ENCODE results near the gene CYP46A1. TPM values are rescaled to one million over a fixed set of nuclear protein-coding genes. Genes with fewer than 3 reads are reported as not detected.

CYP46A1 gene
- total and polyA plus RNA-seq, 2 experiments from 2014 or later, result 0.47 to 1.7 TPM

DNA sequence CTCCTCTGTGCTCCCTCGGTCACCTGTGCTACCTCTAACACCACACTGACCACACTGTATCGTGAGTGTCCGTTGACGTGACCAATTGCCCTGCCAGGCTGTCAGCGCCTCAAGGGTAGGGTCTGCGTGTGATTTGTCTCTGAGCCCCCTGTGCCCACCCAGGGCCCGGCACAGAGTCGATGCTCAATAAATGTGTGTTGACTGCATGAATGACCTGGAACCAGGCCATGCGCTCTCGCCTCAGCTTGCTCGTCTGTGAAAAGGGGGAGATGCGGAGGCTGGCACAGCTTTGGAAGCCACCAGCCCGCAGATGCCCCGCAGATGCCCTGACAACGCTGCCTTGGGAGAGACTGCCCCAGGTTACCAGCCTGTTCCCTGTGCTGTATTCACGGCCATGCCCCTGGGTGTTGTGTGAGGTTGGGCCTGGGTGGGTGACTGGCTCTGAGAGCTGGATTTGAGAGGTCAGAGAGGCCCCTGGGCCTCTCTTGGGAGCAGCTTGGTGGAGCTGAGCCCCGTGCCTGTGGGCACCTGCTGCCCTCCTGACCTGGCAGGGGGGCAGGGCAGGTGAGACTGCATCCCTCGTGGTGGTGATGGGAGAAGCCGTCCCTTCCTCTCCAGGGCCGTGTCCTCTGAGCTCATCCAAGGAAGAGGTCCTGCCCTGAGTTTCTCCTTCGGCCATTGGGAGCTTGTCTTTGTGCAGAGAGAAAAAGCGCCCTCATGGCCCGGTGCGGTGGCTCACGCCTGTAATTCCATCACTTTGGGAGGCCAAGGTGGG is 43.2 kb downstream of the CYP46A1 start:
- H3K9me3 ChIP-seq (ENCODE audit: low read depth), result no peaks in the 10 kb centered on the region
- H3K4me2 ChIP-seq, result no peak overlapping the region
- no peak overlapping the region for H3K4me3 ChIP-seq
- H2AFZ ChIP-seq, result no peak overlapping the region
- 92% methylated on average over 25 of the region's 25 CpGs for WGBS (ENCODE audit: low lambda C conversion rate, missing lambda C conversion rate)
- H3K27ac ChIP-seq, result no peak overlapping the region
- TF ChIP-seq EZH2phosphoT487 (IDR thresholded peaks at IDR 0.05; ENCODE audit: low read depth, severe bottlenecking, unreplicated experiment), result no peak
- no peak for TF ChIP-seq EZH2 (IDR thresholded peaks at IDR 0.05; ENCODE audit: borderline replicate concordance)
- TF ChIP-seq, protein P1, sequence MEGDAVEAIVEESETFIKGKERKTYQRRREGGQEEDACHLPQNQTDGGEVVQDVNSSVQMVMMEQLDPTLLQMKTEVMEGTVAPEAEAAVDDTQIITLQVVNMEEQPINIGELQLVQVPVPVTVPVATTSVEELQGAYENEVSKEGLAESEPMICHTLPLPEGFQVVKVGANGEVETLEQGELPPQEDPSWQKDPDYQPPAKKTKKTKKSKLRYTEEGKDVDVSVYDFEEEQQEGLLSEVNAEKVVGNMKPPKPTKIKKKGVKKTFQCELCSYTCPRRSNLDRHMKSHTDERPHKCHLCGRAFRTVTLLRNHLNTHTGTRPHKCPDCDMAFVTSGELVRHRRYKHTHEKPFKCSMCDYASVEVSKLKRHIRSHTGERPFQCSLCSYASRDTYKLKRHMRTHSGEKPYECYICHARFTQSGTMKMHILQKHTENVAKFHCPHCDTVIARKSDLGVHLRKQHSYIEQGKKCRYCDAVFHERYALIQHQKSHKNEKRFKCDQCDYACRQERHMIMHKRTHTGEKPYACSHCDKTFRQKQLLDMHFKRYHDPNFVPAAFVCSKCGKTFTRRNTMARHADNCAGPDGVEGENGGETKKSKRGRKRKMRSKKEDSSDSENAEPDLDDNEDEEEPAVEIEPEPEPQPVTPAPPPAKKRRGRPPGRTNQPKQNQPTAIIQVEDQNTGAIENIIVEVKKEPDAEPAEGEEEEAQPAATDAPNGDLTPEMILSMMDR (IDR thresholded peaks at IDR 0.05; ENCODE audit: poor library complexity), result no peak
- H4K20me1 ChIP-seq (ENCODE audit: insufficient read depth, poor library complexity, severe bottlenecking), result no peaks in the 10 kb centered on the region
- no peak for DNase-seq (ENCODE audit: low spot score)
- peaks cover 13% of the 10 kb centered on the region for H3K4me1 ChIP-seq (ENCODE audit: insufficient read depth)
- no peaks in the 10 kb centered on the region for H3K79me2 ChIP-seq
- no peaks in the 10 kb centered on the region for H3K36me3 ChIP-seq (replicated peaks; ENCODE audit: insufficient read depth, low read depth)
- H3K9me2 ChIP-seq (replicated peaks; ENCODE audit: insufficient read depth), result no peaks in the 10 kb centered on the region
- no peaks in the 10 kb centered on the region for H3K27me3 ChIP-seq

DNA sequence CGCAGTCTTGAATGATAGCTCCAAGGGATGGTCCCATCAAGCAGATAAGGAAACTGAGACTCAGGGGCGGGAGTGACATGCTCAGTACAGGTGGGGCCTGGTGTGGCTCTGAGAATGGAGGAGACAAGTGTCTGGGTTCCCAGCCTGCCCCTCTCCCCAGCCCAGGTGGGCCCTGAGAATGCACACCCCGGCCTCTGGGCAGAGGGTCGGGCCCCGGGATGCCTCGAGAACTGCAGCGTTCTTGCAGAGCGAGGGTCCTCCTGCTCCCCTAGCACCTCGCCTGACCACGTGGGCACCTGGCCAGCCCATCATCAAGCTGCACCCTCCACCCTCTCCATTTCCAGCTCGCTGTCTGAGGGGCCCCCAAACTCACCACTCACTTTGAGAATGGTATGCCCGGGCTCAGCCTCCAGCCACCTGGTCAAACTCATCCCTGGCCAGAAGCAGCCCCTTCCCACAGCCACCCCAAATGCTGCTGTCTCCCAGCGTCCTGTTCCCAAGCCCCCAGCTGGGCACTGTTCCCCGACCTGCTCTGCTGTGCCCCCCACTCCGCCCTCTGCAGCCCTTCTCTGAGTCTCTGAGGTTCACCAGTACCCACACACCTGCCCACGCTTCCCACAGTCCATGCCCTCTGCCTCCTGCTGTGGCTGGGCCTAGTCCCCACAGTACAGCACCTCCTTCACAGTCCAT is 44.3 kb downstream of the CYP46A1 start:
- Histone ChIP-seq H3K27me3 (no peaks in the 10 kb centered on the region), H3K79me2 (no peaks in the 10 kb centered on the region), H2AFZ (no peak overlapping the region), H3K27ac (no peak overlapping the region), H3K9me2 (replicated peaks; ENCODE audit: insufficient read depth) (no peaks in the 10 kb centered on the region), H3K9me3 (ENCODE audit: low read depth) (no peaks in the 10 kb centered on the region), H3K4me2 (no peak overlapping the region), H4K20me1 (ENCODE audit: insufficient read depth, poor library complexity, severe bottlenecking) (no peaks in the 10 kb centered on the region), H3K4me3 (no peak overlapping the region), H3K4me1 (ENCODE audit: insufficient read depth) (peaks cover 13% of the 10 kb centered on the region), H3K36me3 (replicated peaks; ENCODE audit: insufficient read depth, low read depth) (no peaks in the 10 kb centered on the region)
- TF ChIP-seq, protein P1 (IDR thresholded peaks at IDR 0.05; ENCODE audit: poor library complexity), result no peak
- TF ChIP-seq EZH2phosphoT487 (IDR thresholded peaks at IDR 0.05; ENCODE audit: low read depth, severe bottlenecking, unreplicated experiment) (no peak), EZH2 (IDR thresholded peaks at IDR 0.05; ENCODE audit: borderline replicate concordance) (no peak)
- DNase-seq (ENCODE audit: low spot score), result no peak
- WGBS (ENCODE audit: low lambda C conversion rate, missing lambda C conversion rate), result 91% methylated on average over 16 of the region's 16 CpGs

DNA sequence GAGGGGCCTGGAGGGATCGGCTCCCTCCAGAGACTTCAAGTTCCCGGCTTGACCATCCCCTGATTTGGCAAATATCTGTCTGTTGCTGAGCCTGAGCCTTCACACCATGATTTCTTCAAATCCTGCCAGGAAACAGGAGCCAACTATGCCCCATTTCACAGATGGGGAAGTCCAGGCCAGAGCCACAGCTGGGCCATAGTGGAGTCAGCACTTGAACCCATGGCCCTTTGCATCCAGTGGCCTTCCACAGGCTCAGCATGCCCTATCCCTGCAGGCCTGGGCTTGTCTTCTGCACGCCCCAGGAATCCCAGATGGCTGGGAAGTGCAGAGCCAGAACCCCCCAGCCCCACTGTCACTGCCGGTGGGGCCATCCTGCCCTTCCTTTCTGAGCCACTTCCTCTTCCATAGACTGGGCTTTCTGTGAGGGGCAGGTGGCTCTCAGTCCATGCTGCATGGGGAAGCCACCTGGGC is 44.9 kb downstream of the CYP46A1 start:
- 90% methylated on average over 4 of the region's 4 CpGs for WGBS (ENCODE audit: low lambda C conversion rate, missing lambda C conversion rate)
- DNase-seq (ENCODE audit: low spot score), result no peak
- Histone ChIP-seq H3K9me2 (replicated peaks; ENCODE audit: insufficient read depth) (no peaks in the 10 kb centered on the region), H3K4me3 (no peak overlapping the region), H3K36me3 (replicated peaks; ENCODE audit: insufficient read depth, low read depth) (no peaks in the 10 kb centered on the region), H3K27ac (no peak overlapping the region), H3K4me1 (ENCODE audit: insufficient read depth) (peaks cover 13% of the 10 kb centered on the region), H3K9me3 (ENCODE audit: low read depth) (no peaks in the 10 kb centered on the region), H3K27me3 (no peaks in the 10 kb centered on the region), H3K4me2 (no peak overlapping the region), H2AFZ (no peak overlapping the region), H3K79me2 (no peaks in the 10 kb centered on the region), H4K20me1 (ENCODE audit: insufficient read depth, poor library complexity, severe bottlenecking) (no peaks in the 10 kb centered on the region)
- TF ChIP-seq, protein P1 (IDR thresholded peaks at IDR 0.05; ENCODE audit: poor library complexity), result no peak
- TF ChIP-seq EZH2 (IDR thresholded peaks at IDR 0.05; ENCODE audit: borderline replicate concordance), result no peak

All from hepatocyte (in vitro differentiated cells).